ENCODE data around the gene MASP2. TPM values are rescaled to one million over a fixed set of nuclear protein-coding genes. Genes with fewer than 3 reads are reported as not detected.

MASP2 gene
- total RNA-seq, 4 donors from 2014 or later, result not detected

- intact Hi-C loops (cut with DNase I), result no loop called here
- WGBS, 2 donors, result 81 to 84% methylated on average over 15 of the region's 15 CpGs
- peaks cover 88 to 92% of the 10 kb centered on the region in 2 donors for H3K36me3 ChIP-seq
- DNase-seq, result no peak
- H3K27ac ChIP-seq, result no peak overlapping the region
- no peaks in the 10 kb centered on the region for H3K9me3 ChIP-seq
- no peak overlapping the region for H3K4me3 ChIP-seq (replicated peaks in 1 of 3)
- H3K27me3 ChIP-seq, result no peaks in the 10 kb centered on the region
- TF ChIP-seq CTCF (IDR thresholded peaks at IDR 0.05) (no peak), POLR2A (IDR thresholded peaks at IDR 0.05) (no peak)
- no peaks in the 10 kb centered on the region for H3K4me1 ChIP-seq
Measured at GRCh38 chr1:11071463-11072215, 24.6 kb upstream of the MASP2 start.

- TF ChIP-seq POLR2A (IDR thresholded peaks at IDR 0.05) (no peak), CTCF (IDR thresholded peaks at IDR 0.05) (no peak)
- no peaks in the 10 kb centered on the region for H3K9me3 ChIP-seq
- 88 to 93% methylated on average over 10 to 11 of the region's 11 CpGs for WGBS, 2 donors
- H3K36me3 ChIP-seq, result peaks cover 88 to 91% of the 10 kb centered on the region in 2 donors
- no peak overlapping the region for H3K27ac ChIP-seq
- H3K4me1 ChIP-seq, result no peaks in the 10 kb centered on the region
- no peak for DNase-seq
- no peaks in the 10 kb centered on the region for H3K27me3 ChIP-seq
- no peak overlapping the region for H3K4me3 ChIP-seq (replicated peaks in 1 of 3)
- intact Hi-C loops (cut with DNase I), result no loop called here
Measured at GRCh38 chr1:11070876-11071275, 23.8 kb upstream of the MASP2 start.

- DNase-seq, result no peak
- no peaks in the 10 kb centered on the region for H3K4me1 ChIP-seq
- no peaks in the 10 kb centered on the region for H3K9me3 ChIP-seq
- no peak overlapping the region for H3K27ac ChIP-seq
- intact Hi-C loops (cut with DNase I), result no loop called here
- H3K36me3 ChIP-seq, result peaks cover 78 to 84% of the 10 kb centered on the region in 2 donors
- no peak overlapping the region for H3K4me3 ChIP-seq (replicated peaks in 1 of 3)
- 92 to 93% methylated on average over 15 to 16 of the region's 17 CpGs for WGBS, 2 donors
- H3K27me3 ChIP-seq, result no peaks in the 10 kb centered on the region
- TF ChIP-seq POLR2A (IDR thresholded peaks at IDR 0.05) (no peak), CTCF (IDR thresholded peaks at IDR 0.05) (no peak)
Measured at GRCh38 chr1:11068600-11069473, 21.8 kb upstream of the MASP2 start.

GRCh38 chr1:11067716-11068599, 20.9 kb upstream of the MASP2 start:
- Histone ChIP-seq H3K9me3 (no peaks in the 10 kb centered on the region), H3K27ac (no peak overlapping the region), H3K27me3 (no peaks in the 10 kb centered on the region), H3K36me3 (peaks cover 70 to 76% of the 10 kb centered on the region in 2 donors), H3K4me1 (no peaks in the 10 kb centered on the region), H3K4me3 (replicated peaks in 1 of 3) (no peak overlapping the region)
- DNase-seq, result no peak
- TF ChIP-seq CTCF (IDR thresholded peaks at IDR 0.05), result no peak
- no peak for TF ChIP-seq POLR2A (IDR thresholded peaks at IDR 0.05)
- intact Hi-C loops (cut with DNase I), result no loop called here
- WGBS, 2 donors, result 94 to 96% methylated on average over 18 of the region's 18 CpGs

Measured in thyroid gland (tissue), 4 donors.